Stimulated activated CD8-positive, alpha-beta memory T cell treated with anti-CD3 and anti-CD28 coated beads, Interleukin-12 subunit alpha, Interleukin-12 subunit beta, amount 100 ng/mL, for 4 hours (primary cell): Measurements from ENCODE around the gene SHISA7.
A peak's percentile ranks its signal among the peaks of the same experiment; 100 is the strongest.

Source experiments
- DNase-seq: peaks from one replicate; pipeline ENCODE4 v3.0.0-alpha.2; 2020; ENCODE audit warnings: low read depth

Gene SHISA7

GRCh38 chr19:55387736-55388497 lies 55.2 kb downstream of the SHISA7 start:
- no peak for DNase-seq

DNA sequence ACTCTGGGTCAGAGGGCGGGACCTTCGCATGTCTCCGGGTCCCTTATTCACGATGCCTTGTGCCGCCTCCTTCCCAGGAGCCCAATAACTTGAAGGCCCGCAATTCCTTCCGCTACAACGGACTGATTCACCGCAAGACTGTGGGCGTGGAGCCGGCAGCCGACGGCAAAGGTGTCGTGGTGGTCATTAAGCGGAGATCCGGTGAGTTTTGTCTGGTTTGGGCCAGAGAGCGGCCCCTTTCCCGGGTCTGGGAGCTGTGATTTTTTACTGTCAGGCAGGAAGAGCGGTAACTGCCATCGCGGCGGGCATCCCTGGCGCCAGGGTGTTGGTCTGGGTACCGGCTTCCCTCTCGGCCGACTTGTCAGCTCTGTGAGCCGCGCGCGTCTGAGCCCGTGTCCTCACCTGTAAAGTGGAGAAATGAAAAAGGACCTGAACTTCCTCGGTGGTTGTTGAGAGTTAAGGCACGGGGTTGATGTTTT lies 56.6 kb downstream of the SHISA7 start:
- DNase-seq = no peak

- peak; percentile 96 for DNase-seq
Measured at GRCh38 chr19:55385724-55386492, 57.2 kb downstream of the SHISA7 start, which contains the start of gene RPL28. RPL28 (plus strand) TSS chr19:55385932; CDS start chr19:55386358, 426 bp downstream.

- DNase-seq = peak; percentile 83
Measured at GRCh38 chr19:55384920-55385723, 58.0 kb downstream of the SHISA7 start.

GRCh38 chr19:55384131-55384919 lies 58.8 kb downstream of the SHISA7 start, which contains the start of gene TMEM238:
TMEM238 (minus strand) TSS chr19:55384292; CDS start chr19:55384259, 33 bp downstream.
- no peak for DNase-seq

GRCh38 chr19:55383279-55384130 lies 59.6 kb downstream of the SHISA7 start:
- DNase-seq = no peak

DNA sequence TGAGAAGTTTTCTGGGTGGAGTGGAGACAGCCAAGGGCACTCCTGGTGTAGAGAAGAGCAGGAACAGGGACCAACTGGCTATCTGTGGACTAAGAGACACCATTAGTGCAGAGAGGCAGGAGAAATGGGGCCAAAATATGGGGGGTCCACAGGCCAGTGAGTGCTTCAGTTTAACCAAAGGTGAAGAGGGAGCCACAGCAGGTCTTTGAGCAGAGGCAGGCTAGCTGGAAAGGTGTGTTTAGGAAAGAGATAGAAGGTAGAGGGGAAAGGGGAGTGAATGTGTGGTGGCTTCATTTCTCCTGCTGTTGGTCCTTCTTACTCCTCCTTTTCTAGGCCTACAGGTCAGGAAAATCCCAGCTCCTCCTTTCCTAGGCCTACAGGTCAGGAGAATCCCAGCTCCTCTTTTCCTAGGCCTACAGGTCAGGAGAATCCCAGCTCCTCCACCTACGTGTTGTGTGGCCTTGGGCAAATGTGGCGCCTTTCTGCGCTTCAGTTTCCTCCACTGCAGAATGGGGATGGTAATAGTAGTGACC lies 60.5 kb downstream of the SHISA7 start:
- no peak for DNase-seq

DNA sequence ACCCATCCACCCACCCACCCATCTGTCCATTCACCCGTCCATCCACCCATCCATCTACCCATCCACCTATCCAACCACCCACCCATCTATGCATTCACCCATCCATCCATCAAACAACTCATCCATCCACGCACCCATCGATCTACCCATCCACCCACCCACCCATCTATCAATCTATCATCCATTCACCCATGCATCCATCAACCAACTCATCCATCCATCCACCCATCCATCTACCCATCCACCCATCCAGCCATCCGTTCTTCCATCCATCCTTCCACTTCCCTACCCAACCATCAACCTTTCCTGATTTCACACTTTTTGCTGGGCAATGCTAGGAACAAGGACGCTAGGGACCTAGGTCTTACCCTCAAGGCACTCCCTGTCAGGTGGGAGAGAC lies 61.1 kb downstream of the SHISA7 start:
- DNase-seq = no peak

DNA sequence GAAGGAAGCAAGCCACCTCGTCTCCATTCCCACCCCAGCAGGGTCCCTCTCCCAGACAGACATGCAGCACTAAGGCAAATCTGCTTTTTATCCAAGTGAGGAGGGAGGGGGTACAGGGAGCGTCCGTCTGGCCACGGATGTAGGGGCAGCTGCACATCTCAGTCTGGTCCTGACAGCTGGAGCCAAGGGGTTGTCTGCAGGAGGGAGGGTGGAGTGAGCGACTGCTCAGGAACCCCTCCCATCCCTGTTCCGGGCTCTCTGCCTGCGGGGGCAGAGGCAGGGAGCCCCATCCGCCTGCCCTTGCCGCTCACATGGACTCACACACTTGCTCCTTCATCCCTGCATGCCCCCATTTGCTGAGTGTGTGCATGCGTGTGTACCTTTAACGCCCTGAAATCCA lies 63.9 kb downstream of the SHISA7 start:
- DNase-seq = no peak
